ENCODE results near the gene FBXO47. TPM values are rescaled to one million over a fixed set of nuclear protein-coding genes. Genes with fewer than 3 reads are reported as not detected.

FBXO47 gene
- total and polyA plus RNA-seq, 2 of the 13 experiments (the other 11 are each of a cell fraction or from before 2014, with no cell fraction given), result not detected

DNA sequence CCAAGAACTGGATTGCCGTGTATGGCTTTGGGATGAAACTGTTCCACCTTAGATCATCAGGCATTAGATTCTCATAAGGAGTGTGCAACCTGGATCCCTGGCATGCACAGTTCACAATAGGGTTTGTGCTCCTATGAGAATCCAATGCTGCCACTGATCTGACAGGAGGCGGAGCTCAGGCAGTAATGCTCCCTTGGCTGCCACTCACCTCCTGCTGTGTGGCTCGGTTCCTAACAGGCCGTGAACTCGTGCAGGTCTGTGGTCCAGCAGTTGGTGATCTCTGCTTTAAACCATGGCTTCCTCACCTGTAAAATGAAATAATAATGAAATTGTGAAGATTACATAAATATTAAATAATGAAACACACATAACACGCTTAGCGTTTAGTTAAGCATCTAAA, 45.5 kb upstream of the FBXO47 start:
- intact Hi-C loops (cut with micrococcal nuclease; ENCODE audit: unreplicated experiment), result no loop called here
- CTCF ChIA-PET (ENCODE audit: low intra/inter-chr PET ratio, low total read pairs), result no interaction called here
- Histone ChIP-seq H3K27me3 (ENCODE audit: control insufficient read depth in 1 of 2, insufficient read depth in 2 of 2, low read length in 2 of 2) (peaks cover 0 to 16% of the 10 kb centered on the region in 2 experiments; a peak in 1 of 5 replicates), H3K36me3 (replicated peaks in 1 of 2; ENCODE audit: control insufficient read depth in 1 of 2, insufficient read depth in 2 of 2, low read length in 2 of 2) (no peaks in the 10 kb centered on the region), H3K4me2 (ENCODE audit: low read depth, low read length) (no peak overlapping the region), H3K79me2 (ENCODE audit: insufficient read depth, low read length) (no peaks in the 10 kb centered on the region), H3K27ac (ENCODE audit: extremely low read length, insufficient read depth, low read length) (no peak overlapping the region), H3K4me1 (ENCODE audit: insufficient read depth, low read length) (peaks cover 16% of the 10 kb centered on the region), H3K9ac (ENCODE audit: insufficient read depth, low read depth, low read length) (no peak overlapping the region), H3K9me3 (ENCODE audit: low read length) (peaks cover 4% of the 10 kb centered on the region; the same call in 1 of the 2 replicates), H4K20me1 (ENCODE audit: insufficient read depth, low read length) (no peaks in the 10 kb centered on the region), H3K4me3 (replicated peaks in 1 of 3; ENCODE audit: insufficient read depth in 1 of 3, low read depth in 2 of 3, low read length in 3 of 3) (no peak overlapping the region), H2AFZ (ENCODE audit: low read length) (no peak overlapping the region)
- POLR2A ChIA-PET, result interaction anchor here (0.6 kb wide), 1 partner anchor 917 kb away, joined by 4 read pairs; no protein-coding TSS in a partner anchor
- 34% methylated on average over 7 of the region's 7 CpGs for WGBS (ENCODE audit: low lambda C conversion rate)
- no peak for FAIRE-seq
- ATAC-seq, result no peak
- TF ChIP-seq HCFC1 (IDR thresholded peaks at IDR 0.05; ENCODE audit: low read depth, low read length) (no peak), ZNF296 (CRISPR knock-in tag; conservative IDR thresholded peaks at IDR 0.05) (no peak), BCL6 (CRISPR knock-in tag; IDR thresholded peaks at IDR 0.05) (no peak), NFRKB (IDR thresholded peaks at IDR 0.05) (no peak), GTF3A (CRISPR knock-in tag; conservative IDR thresholded peaks at IDR 0.05) (no peak), TEAD3 (CRISPR knock-in tag; optimal IDR thresholded peaks at IDR 0.05; ENCODE audit: borderline replicate concordance) (no peak), ZNF280B (CRISPR knock-in tag; IDR thresholded peaks at IDR 0.05; ENCODE audit: borderline replicate concordance) (no peak), CCAR2 (optimal IDR thresholded peaks at IDR 0.05; ENCODE audit: low read depth, low read length) (no peak), ZNF44 (CRISPR knock-in tag; IDR thresholded peaks at IDR 0.05) (no peak), RFXAP (CRISPR knock-in tag; IDR thresholded peaks at IDR 0.05; ENCODE audit: borderline replicate concordance) (no peak), UBTF (CRISPR knock-in tag; IDR thresholded peaks at IDR 0.05) (no peak), ZNF75D (CRISPR knock-in tag; IDR thresholded peaks at IDR 0.05; ENCODE audit: borderline replicate concordance) (no peak), ZNF776 (CRISPR knock-in tag; IDR thresholded peaks at IDR 0.05) (no peak), ELF1 (CRISPR knock-in tag; IDR thresholded peaks at IDR 0.05) (no peak), NR2F2 (IDR thresholded peaks at IDR 0.05; ENCODE audit: borderline replicate concordance, low read depth) (no peak), HMG20A (CRISPR knock-in tag; IDR thresholded peaks at IDR 0.05; ENCODE audit: borderline replicate concordance) (no peak)
- TF ChIP-seq, protein P1, sequence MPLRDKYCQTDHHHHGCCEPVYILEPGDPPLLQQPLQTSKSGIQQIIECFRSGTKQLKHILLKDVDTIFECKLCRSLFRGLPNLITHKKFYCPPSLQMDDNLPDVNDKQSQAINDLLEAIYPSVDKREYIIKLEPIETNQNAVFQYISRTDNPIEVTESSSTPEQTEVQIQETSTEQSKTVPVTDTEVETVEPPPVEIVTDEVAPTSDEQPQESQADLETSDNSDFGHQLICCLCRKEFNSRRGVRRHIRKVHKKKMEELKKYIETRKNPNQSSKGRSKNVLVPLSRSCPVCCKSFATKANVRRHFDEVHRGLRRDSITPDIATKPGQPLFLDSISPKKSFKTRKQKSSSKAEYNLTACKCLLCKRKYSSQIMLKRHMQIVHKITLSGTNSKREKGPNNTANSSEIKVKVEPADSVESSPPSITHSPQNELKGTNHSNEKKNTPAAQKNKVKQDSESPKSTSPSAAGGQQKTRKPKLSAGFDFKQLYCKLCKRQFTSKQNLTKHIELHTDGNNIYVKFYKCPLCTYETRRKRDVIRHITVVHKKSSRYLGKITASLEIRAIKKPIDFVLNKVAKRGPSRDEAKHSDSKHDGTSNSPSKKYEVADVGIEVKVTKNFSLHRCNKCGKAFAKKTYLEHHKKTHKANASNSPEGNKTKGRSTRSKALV (CRISPR knock-in tag; IDR thresholded peaks at IDR 0.05), result no peak
- no TSS peak for BruUV-seq (replicated peaks)
- in situ Hi-C loops (cut with HindIII; ENCODE audit: extremely low pct_ligation_motif_present, low pct_unique_long_range_greater_than_20kb), result no loop called here
- DNase-seq (ENCODE audit: low spot score), result no peak

All from HepG2 (cell line).